GM21786 (cell line): ENCODE data around the gene IL9R.
"Not testable (repeated sequence)": the region's sequence is repeated elsewhere in the genome, so short reads cannot be mapped to it uniquely, and the experiment has no call there.

ENCODE experiments used
- ATAC-seq: cut with Tn5 transposase; IDR thresholded peaks from one replicate; pipeline ENCODE4 v1.9.1; 2021; ENCODE audit not compliant: unreplicated experiment

The IL9R gene

DNA sequence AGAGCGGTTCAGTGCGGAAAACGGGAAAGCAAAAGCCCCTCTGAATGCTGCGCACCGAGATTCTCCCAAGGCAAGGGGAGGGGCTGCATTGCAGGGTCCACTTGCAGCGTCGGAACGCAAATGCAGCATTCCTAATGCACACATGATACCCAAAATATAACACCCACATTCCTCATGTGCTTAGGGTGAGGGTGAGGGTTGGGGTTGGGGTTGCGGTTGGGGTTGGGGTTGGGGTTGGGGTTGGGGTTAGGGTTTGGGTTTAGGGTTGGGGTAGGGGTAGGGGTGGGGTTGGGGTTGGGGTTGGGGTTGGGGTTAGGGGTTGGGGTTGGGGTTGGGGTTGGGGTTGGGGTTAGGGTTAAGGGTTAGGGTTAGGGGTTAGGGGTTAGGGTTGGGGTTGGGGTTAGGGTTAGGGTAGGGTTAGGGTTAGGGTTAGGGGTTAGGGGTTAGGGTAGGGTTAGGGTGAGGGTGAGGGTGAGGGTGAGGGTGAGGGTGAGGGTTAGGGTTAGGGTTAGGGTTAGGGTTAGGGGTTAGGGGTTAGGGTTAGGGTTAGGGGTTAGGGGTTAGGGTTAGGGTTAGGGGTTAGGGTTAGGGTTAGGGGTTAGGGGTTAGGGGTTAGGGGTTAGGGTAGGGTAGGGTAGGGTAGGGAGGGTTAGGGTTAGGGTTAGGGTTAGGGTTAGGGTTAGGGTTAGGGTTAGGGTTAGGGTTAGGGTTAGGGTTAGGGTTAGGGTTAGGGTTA, 32.4 kb downstream of the IL9R start:
- ATAC-seq = not testable (repeated sequence)

GRCh38 chrX:156030474-156030873, 33.0 kb downstream of the IL9R start:
- ATAC-seq = not testable (repeated sequence)
